NCI-H460 (cell line): ENCODE measurements around the gene MLXIP. TPM values are rescaled to one million over a fixed set of nuclear protein-coding genes. Genes with fewer than 3 reads are reported as not detected.

Source experiments
- DNase-seq: peaks from one replicate; pipeline ENCODE4 v3.0.0-alpha.2; 2016; ENCODE audit warnings: low read depth; ENCODE audit errors: extremely low read depth
- total RNA-seq: library from RNA; depleted of rRNA; stranded (reverse); fragments of >200 nt; shearing (Covaris generic); gene quantifications from 2 replicates; pipeline ENCODE4 v1.2.3, GENCODE V29; 2014

MLXIP gene
- total RNA-seq, 1 experiment from 2014 or later, result 8.5 TPM

DNA sequence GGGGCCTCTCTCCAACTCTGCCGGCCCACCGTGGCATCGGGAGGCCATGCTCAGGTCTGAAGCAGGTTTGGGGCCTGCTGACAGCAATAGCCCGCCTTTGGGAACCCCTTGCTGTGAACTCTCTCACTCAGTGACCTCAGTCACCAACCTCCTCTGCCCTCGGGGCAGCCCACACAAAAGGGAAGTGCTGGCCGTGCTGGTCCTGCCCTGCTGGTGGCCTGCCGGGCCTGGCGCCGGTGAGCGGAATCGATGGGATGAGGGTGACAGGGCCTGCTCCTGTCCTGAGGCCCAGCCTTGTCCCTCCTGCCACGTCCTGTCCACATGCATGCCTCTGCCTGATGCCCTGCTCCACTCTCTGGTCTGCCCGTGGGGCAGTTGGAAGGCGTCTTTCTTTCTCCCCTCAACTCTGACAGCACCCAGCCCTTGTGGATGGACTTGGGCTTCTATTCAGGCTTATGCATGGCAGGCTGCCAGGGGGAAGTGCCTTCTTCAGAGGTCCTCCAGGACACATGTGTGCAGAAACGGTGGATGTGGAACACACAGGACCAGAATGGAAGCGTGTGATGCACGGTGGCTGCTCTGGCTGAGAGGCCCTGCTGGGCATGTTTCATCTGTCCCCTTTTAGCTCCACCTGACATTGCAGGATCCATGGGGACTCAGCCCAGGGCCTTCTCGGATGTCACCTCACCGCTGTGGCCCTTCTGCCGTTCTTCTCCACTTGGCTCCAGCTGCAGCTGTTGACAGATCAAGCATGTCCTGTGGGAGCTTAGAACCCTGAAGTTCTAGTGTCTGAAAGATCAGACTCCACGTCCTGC is 63.6 kb downstream of the MLXIP start:
- DNase-seq, result no peak

GRCh38 chr12:122142857-122143256 is 64.3 kb downstream of the MLXIP start:
- no peak for DNase-seq

- DNase-seq, result no peak
These were observed 66.3 kb downstream of the MLXIP start for GRCh38 chr12:122144885-122145284.

- DNase-seq, result no peak
These were observed 67.2 kb downstream of the MLXIP start for GRCh38 chr12:122145505-122146330.

GRCh38 chr12:122147514-122148290 is 69.1 kb downstream of the MLXIP start:
- no peak for DNase-seq

- no peak for DNase-seq
These were observed 70.1 kb downstream of the MLXIP start for GRCh38 chr12:122148657-122149056.

- DNase-seq, result no peak
These were observed 71.6 kb downstream of the MLXIP start for GRCh38 chr12:122150127-122150681.

DNA sequence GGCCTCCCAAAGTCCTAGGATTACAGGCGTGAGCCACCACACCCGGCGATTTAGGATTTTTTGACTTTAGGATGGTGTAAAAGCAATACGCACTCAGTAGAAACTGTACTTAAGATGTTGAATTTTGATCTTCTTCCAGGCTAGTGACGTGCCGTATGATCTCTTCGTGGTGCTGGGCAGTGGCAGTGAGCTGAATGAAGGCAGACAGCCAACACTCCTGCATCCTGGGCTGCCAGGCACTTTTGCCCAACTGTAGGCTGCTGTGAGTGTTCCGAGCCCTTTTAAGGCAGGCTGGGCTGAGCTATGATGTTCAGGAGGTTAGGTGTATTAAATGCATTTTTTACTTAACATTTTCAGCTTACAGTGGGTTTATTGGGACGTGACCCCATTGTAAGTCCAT is 74.2 kb downstream of the MLXIP start:
- DNase-seq, result no peak

DNA sequence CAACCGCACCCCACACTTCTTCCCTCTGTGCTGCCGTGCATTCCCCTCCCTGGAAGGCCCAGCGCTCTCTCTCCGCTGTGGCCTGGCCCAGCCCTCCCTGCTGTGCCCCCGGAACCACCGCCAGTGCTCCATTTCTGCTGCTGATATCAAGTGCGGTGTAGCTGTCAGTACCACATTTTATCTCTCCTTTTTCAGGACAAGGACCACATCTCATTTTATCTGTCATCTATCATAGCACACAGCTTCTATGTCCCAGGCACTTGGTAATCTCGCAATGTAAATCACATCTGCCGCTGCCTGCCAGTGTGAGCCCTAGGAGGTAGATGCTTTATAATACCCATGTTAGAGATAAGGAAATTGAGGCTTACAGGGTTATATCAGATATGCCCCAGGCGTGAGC is 77.1 kb downstream of the MLXIP start:
- no peak for DNase-seq

GRCh38 chr12:122158700-122159285 is 80.2 kb downstream of the MLXIP start:
- no peak for DNase-seq

- DNase-seq, result no peak
These were observed 81.3 kb downstream of the MLXIP start for GRCh38 chr12:122159882-122160281.

- DNase-seq, result no peak
These were observed 82.2 kb downstream of the MLXIP start for GRCh38 chr12:122160761-122161160.

DNA sequence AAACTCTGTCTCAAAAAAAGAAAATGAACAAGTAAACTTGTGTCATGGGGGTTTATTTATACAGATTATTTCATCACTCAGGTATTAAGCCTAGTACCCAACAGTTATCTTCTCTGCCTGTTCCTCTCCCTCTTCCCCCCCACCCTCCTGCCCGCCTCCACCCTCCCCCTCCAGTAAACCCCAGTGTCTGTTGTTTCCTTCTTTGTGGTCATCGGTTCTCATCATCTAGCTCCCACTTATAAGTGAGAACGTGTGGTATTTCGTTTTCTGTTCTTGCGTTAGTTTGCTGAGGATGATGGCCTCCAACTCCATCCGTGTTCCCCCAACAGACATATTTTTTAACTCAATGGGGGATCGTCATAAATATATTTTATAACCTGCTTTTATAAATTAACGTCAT is 83.1 kb downstream of the MLXIP start:
- no peak for DNase-seq

DNA sequence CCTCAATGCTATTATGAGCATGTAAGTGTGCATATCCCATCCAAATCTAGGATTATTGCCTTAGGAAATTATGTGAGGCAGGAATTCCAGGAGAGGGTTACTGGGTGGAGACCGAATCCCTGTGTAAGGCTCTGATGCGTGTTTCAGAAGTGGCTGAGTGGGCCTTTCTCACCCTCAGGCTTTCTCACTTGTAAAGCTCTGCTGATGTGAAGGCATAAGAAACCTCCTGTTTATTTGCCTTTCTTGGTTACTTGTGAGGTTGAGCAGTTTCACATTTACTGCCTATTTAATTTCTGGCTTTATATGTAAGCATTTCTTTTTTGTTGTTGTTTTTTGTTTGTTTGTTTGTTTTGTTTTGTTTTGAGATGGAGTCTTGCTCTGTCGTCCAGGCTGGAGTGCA is 84.4 kb downstream of the MLXIP start:
- no peak for DNase-seq

DNA sequence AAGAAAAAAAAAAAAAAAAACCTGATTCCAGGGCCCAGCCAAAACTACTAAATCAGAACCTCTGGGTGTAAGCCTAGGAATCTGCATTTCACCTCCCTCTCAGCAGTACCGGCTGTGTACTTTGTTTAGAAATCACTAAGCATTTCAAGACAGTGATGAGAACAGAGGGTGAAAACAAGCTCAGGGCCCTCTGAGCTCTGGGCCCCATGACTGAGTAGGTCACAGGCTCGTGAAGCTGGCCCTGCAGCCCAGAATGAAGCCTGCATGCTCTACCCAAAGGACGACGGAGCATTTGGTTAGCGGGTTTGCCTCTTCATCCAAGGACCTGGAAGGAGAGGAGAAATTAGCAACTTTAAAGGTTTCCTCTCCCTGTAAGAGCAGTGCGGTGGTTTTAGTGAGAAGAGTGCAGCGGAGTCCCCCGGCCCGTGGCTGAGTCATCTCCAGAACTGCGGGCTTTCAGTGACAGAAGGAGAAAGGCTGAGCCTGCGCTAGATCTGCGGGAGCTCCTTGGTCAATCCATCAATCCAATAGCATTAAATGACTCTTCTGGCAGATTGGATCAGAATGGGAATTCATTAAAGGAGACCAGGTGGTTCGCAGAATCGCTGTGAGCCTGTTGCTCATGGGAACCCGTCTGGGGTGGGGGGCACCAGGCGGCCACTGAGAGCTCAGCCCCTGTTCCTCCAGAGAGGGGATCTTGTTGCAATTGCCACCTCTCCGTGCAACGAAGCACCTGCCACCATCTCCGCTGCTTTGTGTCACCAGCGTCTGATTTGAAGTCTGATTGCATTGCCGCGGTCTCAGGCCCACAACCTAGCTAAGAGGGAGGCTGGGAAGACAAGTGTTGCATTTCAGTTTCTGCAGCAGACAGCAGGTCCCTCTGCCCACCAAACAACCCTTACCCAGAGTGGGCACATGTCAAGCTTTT is 88.1 kb downstream of the MLXIP start:
- no peak for DNase-seq

- no peak for DNase-seq
These were observed 88.9 kb downstream of the MLXIP start for GRCh38 chr12:122167356-122167925.

GRCh38 chr12:122168492-122168891 is 89.9 kb downstream of the MLXIP start:
- no peak for DNase-seq

GRCh38 chr12:122171399-122171798 is 92.8 kb downstream of the MLXIP start:
- DNase-seq, result no peak
